Measurements from ENCODE around the gene CNOT1.
"Not testable (repeated sequence)": the region's sequence is repeated elsewhere in the genome, so short reads cannot be mapped to it uniquely, and the experiment has no call there.

- TF ChIP-seq CTCF, POLR2A (IDR thresholded peaks at IDR 0.05): not testable (repeated sequence)
Measured at GRCh38 chr16:58565697-58566096, 63.9 kb downstream of the CNOT1 start.

All from adrenal gland (tissue), 5 donors.